Measurements from ENCODE around the gene CARMIL1. TPM values are rescaled to one million over a fixed set of nuclear protein-coding genes. Genes with fewer than 3 reads are reported as not detected.

CARMIL1 gene
- total RNA-seq, 3 donors from 2014 or later: 23.6 to 53.0 (median 33.5) TPM

DNA sequence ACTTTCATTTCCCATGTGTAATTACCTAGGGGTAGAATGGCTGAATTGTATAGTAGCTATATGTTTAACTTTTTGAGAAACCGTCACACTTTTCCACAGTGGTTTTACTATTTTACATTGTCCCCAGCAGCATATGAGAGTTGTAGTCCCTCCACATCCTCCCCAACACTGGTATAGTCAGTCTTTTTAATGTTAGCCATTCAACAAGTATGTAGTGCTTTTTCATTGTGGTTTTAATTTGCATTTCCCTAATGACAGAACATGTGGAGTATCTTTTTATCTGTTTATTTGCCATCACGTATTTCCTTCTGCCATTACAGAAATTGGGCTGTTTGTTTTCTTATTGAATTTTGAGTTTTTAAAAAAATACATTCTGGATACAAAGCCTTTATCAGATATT is 148.4 kb downstream of the CARMIL1 start:
- intact Hi-C loops (cut with DNase I; ENCODE audit: low total_unique reads): no loop called here
- H3K4me1 ChIP-seq: no peaks in the 10 kb centered on the region

GRCh38 chr6:25428758-25429317 is 149.7 kb downstream of the CARMIL1 start:
- Histone ChIP-seq H3K4me3 (no peak overlapping the region), H3K4me1 (no peaks in the 10 kb centered on the region), H3K27ac (no peak overlapping the region), H3K9me3 (no peaks in the 10 kb centered on the region), H3K36me3 (no peaks in the 10 kb centered on the region), H3K27me3 (no peaks in the 10 kb centered on the region)
- intact Hi-C loops (cut with DNase I; ENCODE audit: low total_unique reads): no loop called here
- TF ChIP-seq CTCF (IDR thresholded peaks at IDR 0.05): no peak
- TF ChIP-seq POLR2A (IDR thresholded peaks at IDR 0.05): no peak
- no peak for DNase-seq (ENCODE audit: low spot score in 2 of 2)

More for the DNA sequence above, 148.4 kb downstream of the CARMIL1 start:
- no peaks in the 10 kb centered on the region for H3K9me3 ChIP-seq
- H3K27ac ChIP-seq: no peak overlapping the region
- DNase-seq (ENCODE audit: low spot score in 2 of 2): no peak
- H3K27me3 ChIP-seq: no peaks in the 10 kb centered on the region
- TF ChIP-seq POLR2AphosphoS5 (IDR thresholded peaks at IDR 0.05) (no peak), POLR2A (IDR thresholded peaks at IDR 0.05) (no peak), CTCF (IDR thresholded peaks at IDR 0.05) (no peak)
- no peaks in the 10 kb centered on the region for H3K36me3 ChIP-seq
- no peak overlapping the region for H3K4me3 ChIP-seq

- no peaks in the 10 kb centered on the region for H3K27me3 ChIP-seq
- no peak for DNase-seq (ENCODE audit: low spot score in 2 of 2)
- no peaks in the 10 kb centered on the region for H3K4me1 ChIP-seq
- no peaks in the 10 kb centered on the region for H3K9me3 ChIP-seq
- intact Hi-C loops (cut with DNase I; ENCODE audit: low total_unique reads): no loop called here
- no peak overlapping the region for H3K4me3 ChIP-seq
- no peaks in the 10 kb centered on the region for H3K36me3 ChIP-seq
- no peak overlapping the region for H3K27ac ChIP-seq
- TF ChIP-seq CTCF (IDR thresholded peaks at IDR 0.05) (no peak), POLR2AphosphoS5 (IDR thresholded peaks at IDR 0.05) (no peak), POLR2A (IDR thresholded peaks at IDR 0.05) (no peak)
These were observed 152.3 kb downstream of the CARMIL1 start for GRCh38 chr6:25431306-25431974.

DNA sequence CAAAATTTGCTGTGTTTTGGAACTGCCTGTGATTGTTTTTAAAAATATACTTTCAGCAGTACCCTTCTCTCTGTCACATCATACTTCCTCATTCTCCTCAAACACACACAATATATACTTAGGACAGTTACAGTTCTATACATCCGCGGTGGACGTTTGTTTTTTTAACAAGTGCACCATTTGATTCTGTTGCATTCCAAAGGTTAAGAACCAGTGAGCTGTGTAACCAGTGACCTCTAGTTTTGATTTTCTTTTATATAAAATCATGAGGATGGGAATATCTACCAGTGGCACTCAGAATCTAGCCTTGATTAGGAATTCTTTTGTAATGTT is 152.8 kb downstream of the CARMIL1 start:
- DNase-seq (ENCODE audit: low spot score in 2 of 2): no peak
- Histone ChIP-seq H3K9me3 (no peaks in the 10 kb centered on the region), H3K4me1 (no peaks in the 10 kb centered on the region), H3K4me3 (no peak overlapping the region), H3K36me3 (no peaks in the 10 kb centered on the region), H3K27me3 (no peaks in the 10 kb centered on the region), H3K27ac (no peak overlapping the region)
- TF ChIP-seq CTCF (IDR thresholded peaks at IDR 0.05): no peak
- no peak for TF ChIP-seq POLR2AphosphoS5 (IDR thresholded peaks at IDR 0.05)
- TF ChIP-seq POLR2A (IDR thresholded peaks at IDR 0.05): no peak
- intact Hi-C loops (cut with DNase I; ENCODE audit: low total_unique reads): no loop called here

DNA sequence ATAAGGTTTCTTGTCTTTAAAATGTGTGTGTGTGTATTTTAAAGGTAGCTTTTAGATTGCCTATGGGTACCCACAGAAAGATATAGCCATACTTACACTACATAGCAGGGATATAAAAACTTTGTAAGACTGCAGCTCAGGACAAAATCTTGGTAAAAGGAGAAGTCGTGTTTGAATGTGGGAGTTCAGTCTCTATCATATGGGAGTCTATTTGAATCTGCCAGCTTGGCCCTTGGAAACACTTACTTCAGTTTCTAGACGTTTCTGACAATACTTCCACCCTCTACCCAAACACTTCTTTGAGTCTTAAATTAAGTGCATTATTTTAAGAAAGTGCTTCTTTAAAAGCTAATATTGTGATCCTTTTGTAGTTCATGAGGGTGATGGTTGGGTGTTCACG is 155.7 kb downstream of the CARMIL1 start:
- H3K36me3 ChIP-seq: no peaks in the 10 kb centered on the region
- H3K27ac ChIP-seq: no peak overlapping the region
- no peak overlapping the region for H3K4me3 ChIP-seq
- no peaks in the 10 kb centered on the region for H3K4me1 ChIP-seq
- intact Hi-C loops (cut with DNase I; ENCODE audit: low total_unique reads): no loop called here
- TF ChIP-seq POLR2AphosphoS5 (IDR thresholded peaks at IDR 0.05): no peak
- no peak for TF ChIP-seq CTCF (IDR thresholded peaks at IDR 0.05)
- TF ChIP-seq POLR2A (IDR thresholded peaks at IDR 0.05): no peak
- H3K9me3 ChIP-seq: no peaks in the 10 kb centered on the region
- no peaks in the 10 kb centered on the region for H3K27me3 ChIP-seq
- DNase-seq (ENCODE audit: low spot score in 2 of 2): no peak

Data from breast epithelium (tissue), 4 donors.